CD4-positive, alpha-beta T cell treated with Interleukin-6 at 100 ng/mL for 8 hours (primary cell): Measurements from ENCODE around the gene MAGI2.

Source experiments
- DNase-seq: peaks from one replicate; pipeline ENCODE4 v3.0.0-alpha.2; 2020; ENCODE audit warnings: mixed read lengths, low spot score

The MAGI2 gene

GRCh38 chr7:78786055-78786454 is 667.4 kb downstream of the MAGI2 start:
- no peak for DNase-seq

- no peak for DNase-seq
These were observed 670.1 kb downstream of the MAGI2 start for GRCh38 chr7:78783179-78783962.

- no peak for DNase-seq
These were observed 672.9 kb downstream of the MAGI2 start for GRCh38 chr7:78780560-78780959.

GRCh38 chr7:78779788-78780187 is 673.7 kb downstream of the MAGI2 start:
- DNase-seq = no peak

- no peak for DNase-seq
These were observed 675.6 kb downstream of the MAGI2 start for GRCh38 chr7:78777829-78778228.

- DNase-seq = no peak
These were observed 682.8 kb downstream of the MAGI2 start for GRCh38 chr7:78770422-78771410.

- DNase-seq = no peak
These were observed 683.9 kb downstream of the MAGI2 start for GRCh38 chr7:78769481-78770101.

- DNase-seq = no peak
These were observed 684.6 kb downstream of the MAGI2 start for GRCh38 chr7:78768859-78769258.

- no peak for DNase-seq
These were observed 687.3 kb downstream of the MAGI2 start for GRCh38 chr7:78765943-78766729.

GRCh38 chr7:78764571-78764970 is 688.9 kb downstream of the MAGI2 start:
- DNase-seq = no peak

GRCh38 chr7:78762625-78763024 is 690.8 kb downstream of the MAGI2 start:
- no peak for DNase-seq

- DNase-seq = no peak
These were observed 692.7 kb downstream of the MAGI2 start for GRCh38 chr7:78760620-78761355.

- DNase-seq = no peak
These were observed 700.9 kb downstream of the MAGI2 start for GRCh38 chr7:78752554-78752953.

- DNase-seq = no peak
These were observed 702.2 kb downstream of the MAGI2 start for GRCh38 chr7:78751253-78751652.

GRCh38 chr7:78749052-78749746 is 704.3 kb downstream of the MAGI2 start:
- DNase-seq = no peak

- no peak for DNase-seq
These were observed 705.9 kb downstream of the MAGI2 start for GRCh38 chr7:78747592-78747991.

- DNase-seq = no peak
These were observed 707.2 kb downstream of the MAGI2 start for GRCh38 chr7:78746301-78746700.

- DNase-seq = no peak
These were observed 710.8 kb downstream of the MAGI2 start for GRCh38 chr7:78742694-78743093.

- no peak for DNase-seq
These were observed 716.9 kb downstream of the MAGI2 start for GRCh38 chr7:78736548-78736947.

- DNase-seq = no peak
These were observed 718.8 kb downstream of the MAGI2 start for GRCh38 chr7:78734626-78735025.
